Activated CD8-positive, alpha-beta memory T cell treated with anti-CD3 and anti-CD28 coated beads, Interleukin-2, amount 50 U/mL, for 4 hours (primary cell): ENCODE data around the gene RETREG1.
"Not testable (repeated sequence)": the region's sequence is repeated elsewhere in the genome, so short reads cannot be mapped to it uniquely, and the experiment has no call there.

ENCODE experiments used
- DNase-seq: peaks from one replicate; pipeline ENCODE4 v3.0.0-alpha.2; 2020

Gene RETREG1

GRCh38 chr5:16437977-16438376, 178.8 kb downstream of the RETREG1 start:
- no peak for DNase-seq

GRCh38 chr5:16436065-16436682, 180.6 kb downstream of the RETREG1 start:
- not testable (repeated sequence) for DNase-seq

GRCh38 chr5:16431490-16431889, 185.3 kb downstream of the RETREG1 start:
- no peak for DNase-seq

- no peak for DNase-seq
Measured at GRCh38 chr5:16430349-16431089, 186.3 kb downstream of the RETREG1 start.

GRCh38 chr5:16428359-16428758, 188.4 kb downstream of the RETREG1 start:
- DNase-seq = no peak

- no peak for DNase-seq
Measured at GRCh38 chr5:16427587-16427986, 189.2 kb downstream of the RETREG1 start.
